Transverse colon (tissue), 4 donors: ENCODE measurements around the gene MEGF11.

Source experiments
- CTCF ChIP-seq, 5 experiments: fragments of 200-600 bp in 3 of 5; fragments of 450-650 bp in 2 of 5; sonication (generic) in 3 of 5; IDR thresholded peaks; 1 replicate in 2 of 5; 2 replicates in 3 of 5; pipeline ENCODE4 v1.5.1; 2016 to 2017; ENCODE audit warnings: antibody characterized with exemption in 5 of 5, inconsistent platforms in 3 of 5, mild to moderate bottlenecking in 2 of 5, moderate library complexity in 1 of 5
- EP300 ChIP-seq: sonication (generic); formaldehyde crosslinking; IDR thresholded peaks from one replicate; pipeline ENCODE4 v1.6.1; 2017; ENCODE audit warnings: antibody characterized with exemption, low read depth
- POLR2AphosphoS5 ChIP-seq, 3 donors: sonication (generic); formaldehyde crosslinking; IDR thresholded peaks; one replicate each; pipeline ENCODE4 v1.6.1; 2016; ENCODE audit warnings: antibody characterized with exemption in 3 of 3

GRCh38 chr15:65856821-65857455, 396.6 kb downstream of the MEGF11 start:
- TF ChIP-seq CTCF (IDR thresholded peaks at IDR 0.05) (peak; percentile 83 to 93 (median 87)), POLR2AphosphoS5 (IDR thresholded peaks at IDR 0.05) (no peak), EP300 (no peak)
